Neutrophil (primary cell): ENCODE results near the gene RAB37.
A peak's percentile ranks its signal among the peaks of the same experiment; 100 is the strongest.

Experiments
- H3K27ac ChIP-seq: fragments of 200-600 bp; sonication (generic); 2 replicates; pipeline ENCODE4 v1.5.1; 2016; ENCODE audit warnings: mild to moderate bottlenecking, moderate library complexity
- H3K27me3 ChIP-seq: fragments of 200-600 bp; sonication (generic); 2 replicates; pipeline ENCODE4 v1.6.0; 2016; ENCODE audit warnings: mild to moderate bottlenecking
- H3K36me3 ChIP-seq: fragments of 200-600 bp; sonication (generic); 2 replicates; pipeline ENCODE4 v1.5.1; 2017
- H3K4me1 ChIP-seq, 2 experiments: fragments of 200-600 bp in 1 of 2; sonication (generic) in 1 of 2; 1 replicate in 1 of 2; 2 replicates in 1 of 2; pipeline versions ENCODE4 v1.5.1 to v1.6.1; 2013 to 2016; ENCODE audit warnings: low read depth in 1 of 2, low read length in 1 of 2, mild to moderate bottlenecking in 1 of 2, moderate library complexity in 1 of 2; ENCODE audit not compliant: control insufficient read depth in 1 of 2, insufficient read depth in 1 of 2
- H3K4me3 ChIP-seq, 2 experiments: fragments of 200-600 bp in 1 of 2; sonication (generic) in 1 of 2; 1 replicate in 1 of 2; 2 replicates in 1 of 2; pipeline ENCODE4 v1.5.1; 2013 to 2016; ENCODE audit warnings: low read depth in 1 of 2, low read length in 1 of 2, mild to moderate bottlenecking in 1 of 2, moderate library complexity in 1 of 2
- H3K9me3 ChIP-seq: fragments of 200-600 bp; sonication (generic); 2 replicates; pipeline ENCODE4 v1.5.1; 2016
- TF ChIP-seq, protein P1 (sequence below): fragments of 200-600 bp; sonication (generic); IDR thresholded peaks from 2 replicates; pipeline ENCODE4 v1.5.1; 2016; ENCODE audit warnings: antibody characterized with exemption

The RAB37 gene

DNA sequence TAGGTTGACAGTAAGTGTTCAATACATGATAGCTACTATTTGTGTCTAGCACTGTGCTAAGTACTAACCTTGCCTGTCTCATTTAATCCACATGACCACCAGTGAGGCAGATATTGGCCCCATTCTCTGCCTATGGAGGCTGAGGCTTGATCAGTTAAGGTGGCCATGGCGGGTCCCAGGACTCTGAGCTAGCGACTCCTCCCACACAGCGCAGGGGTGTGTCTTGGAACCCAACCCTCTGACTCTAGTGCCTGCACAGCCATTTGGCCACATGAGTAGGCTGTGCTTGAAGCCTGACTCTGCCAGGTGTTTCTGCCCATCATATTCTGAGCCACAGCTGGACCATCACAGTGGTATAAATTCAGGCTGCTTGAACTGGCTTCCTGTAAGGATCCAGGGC lies 17.8 kb downstream of the RAB37 start:
- H3K4me1 ChIP-seq = peaks cover 92 to 94% of the 10 kb centered on the region in 2 experiments
- no peak overlapping the region for H3K4me3 ChIP-seq

DNA sequence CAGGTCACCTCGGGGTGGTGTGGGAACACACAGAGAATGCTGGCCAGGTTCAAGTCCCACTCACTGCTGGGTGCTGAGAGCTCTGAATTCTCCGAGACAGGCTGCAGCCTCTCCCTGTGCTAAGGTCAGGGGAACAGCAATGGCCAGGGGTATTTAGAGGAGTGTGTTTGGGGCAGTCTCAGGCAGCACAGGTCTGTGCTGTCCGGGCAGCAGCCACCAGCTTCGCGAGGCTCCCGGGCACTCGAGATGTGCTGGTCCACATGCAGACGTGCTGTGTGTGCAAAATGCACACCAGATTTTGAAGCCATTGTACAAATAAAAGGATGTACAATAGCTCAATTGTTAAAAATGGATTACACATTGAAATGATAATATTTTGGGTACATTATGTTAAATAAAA lies 18.5 kb downstream of the RAB37 start:
- Histone ChIP-seq H3K4me1 (peaks cover 94 to 95% of the 10 kb centered on the region in 2 experiments), H3K27ac (no peak overlapping the region), H3K4me3 (no peak overlapping the region)

More for the DNA sequence above, 17.8 kb downstream of the RAB37 start:
- TF ChIP-seq, protein P1, sequence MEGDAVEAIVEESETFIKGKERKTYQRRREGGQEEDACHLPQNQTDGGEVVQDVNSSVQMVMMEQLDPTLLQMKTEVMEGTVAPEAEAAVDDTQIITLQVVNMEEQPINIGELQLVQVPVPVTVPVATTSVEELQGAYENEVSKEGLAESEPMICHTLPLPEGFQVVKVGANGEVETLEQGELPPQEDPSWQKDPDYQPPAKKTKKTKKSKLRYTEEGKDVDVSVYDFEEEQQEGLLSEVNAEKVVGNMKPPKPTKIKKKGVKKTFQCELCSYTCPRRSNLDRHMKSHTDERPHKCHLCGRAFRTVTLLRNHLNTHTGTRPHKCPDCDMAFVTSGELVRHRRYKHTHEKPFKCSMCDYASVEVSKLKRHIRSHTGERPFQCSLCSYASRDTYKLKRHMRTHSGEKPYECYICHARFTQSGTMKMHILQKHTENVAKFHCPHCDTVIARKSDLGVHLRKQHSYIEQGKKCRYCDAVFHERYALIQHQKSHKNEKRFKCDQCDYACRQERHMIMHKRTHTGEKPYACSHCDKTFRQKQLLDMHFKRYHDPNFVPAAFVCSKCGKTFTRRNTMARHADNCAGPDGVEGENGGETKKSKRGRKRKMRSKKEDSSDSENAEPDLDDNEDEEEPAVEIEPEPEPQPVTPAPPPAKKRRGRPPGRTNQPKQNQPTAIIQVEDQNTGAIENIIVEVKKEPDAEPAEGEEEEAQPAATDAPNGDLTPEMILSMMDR = no peak
- Histone ChIP-seq H3K27ac (peak overlapping the region; percentile 10), H3K9me3 (no peaks in the 10 kb centered on the region), H3K27me3 (no peaks in the 10 kb centered on the region), H3K36me3 (peaks cover 11% of the 10 kb centered on the region)

DNA sequence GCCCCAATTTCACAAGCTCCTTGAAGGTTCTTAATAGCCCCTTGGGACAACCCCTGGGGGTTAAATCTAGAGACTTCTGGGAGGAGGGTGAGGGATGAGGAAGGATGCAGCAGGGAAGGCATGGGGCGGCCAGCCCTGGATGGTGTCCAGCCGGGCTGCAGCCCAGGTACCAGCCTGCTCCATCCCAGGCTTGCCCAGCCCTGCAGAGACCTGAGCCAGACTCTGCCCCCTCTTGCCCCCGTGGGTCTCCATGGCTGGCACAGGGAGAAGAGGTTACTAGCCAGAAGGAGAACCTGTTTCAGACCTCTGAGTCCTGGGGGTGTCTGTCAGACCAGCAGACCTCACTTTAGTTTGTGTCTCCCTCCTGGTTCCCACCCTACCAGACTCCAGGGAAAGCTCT lies 19.8 kb downstream of the RAB37 start:
- Histone ChIP-seq H3K27ac (peak overlapping the region; percentile 73), H3K4me3 (peak overlapping the region in 1 of 2 experiments; percentile 55), H3K4me1 (peaks cover 91 to 94% of the 10 kb centered on the region in 2 experiments), H3K27me3 (no peaks in the 10 kb centered on the region), H3K9me3 (no peaks in the 10 kb centered on the region), H3K36me3 (peaks cover 15% of the 10 kb centered on the region)
- TF ChIP-seq, protein P1 = no peak

More for the DNA sequence above, 18.5 kb downstream of the RAB37 start:
- Histone ChIP-seq H3K27me3 (no peaks in the 10 kb centered on the region), H3K9me3 (no peaks in the 10 kb centered on the region), H3K36me3 (peaks cover 11% of the 10 kb centered on the region)
- TF ChIP-seq, protein P1 = no peak

DNA sequence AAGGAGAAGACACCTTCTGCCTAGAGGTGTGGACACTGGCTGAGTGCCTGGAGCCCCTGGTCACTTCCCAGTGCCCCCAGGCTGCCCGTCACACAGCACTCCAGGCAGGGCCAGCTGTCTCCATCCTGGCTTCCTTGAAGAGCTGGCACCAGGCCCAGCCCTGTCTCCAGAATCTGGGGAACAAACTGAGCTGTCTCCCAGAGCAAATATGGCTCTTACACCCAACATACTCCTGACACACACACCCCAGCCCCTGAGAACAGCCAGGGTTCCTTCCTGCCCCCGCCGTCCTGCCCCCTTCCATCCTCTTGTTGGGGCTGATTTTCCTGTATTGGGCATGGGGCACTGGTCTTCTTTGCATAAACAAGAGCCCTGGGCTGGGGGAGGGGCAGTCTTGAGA lies 20.4 kb downstream of the RAB37 start:
- TF ChIP-seq, protein P1 = no peak
- Histone ChIP-seq H3K27ac (peak overlapping the region; percentile 73), H3K27me3 (no peaks in the 10 kb centered on the region), H3K9me3 (no peaks in the 10 kb centered on the region), H3K4me1 (peaks cover 89 to 92% of the 10 kb centered on the region in 2 experiments), H3K36me3 (peaks cover 20% of the 10 kb centered on the region), H3K4me3 (peak overlapping the region; percentile 4 to 55)

DNA sequence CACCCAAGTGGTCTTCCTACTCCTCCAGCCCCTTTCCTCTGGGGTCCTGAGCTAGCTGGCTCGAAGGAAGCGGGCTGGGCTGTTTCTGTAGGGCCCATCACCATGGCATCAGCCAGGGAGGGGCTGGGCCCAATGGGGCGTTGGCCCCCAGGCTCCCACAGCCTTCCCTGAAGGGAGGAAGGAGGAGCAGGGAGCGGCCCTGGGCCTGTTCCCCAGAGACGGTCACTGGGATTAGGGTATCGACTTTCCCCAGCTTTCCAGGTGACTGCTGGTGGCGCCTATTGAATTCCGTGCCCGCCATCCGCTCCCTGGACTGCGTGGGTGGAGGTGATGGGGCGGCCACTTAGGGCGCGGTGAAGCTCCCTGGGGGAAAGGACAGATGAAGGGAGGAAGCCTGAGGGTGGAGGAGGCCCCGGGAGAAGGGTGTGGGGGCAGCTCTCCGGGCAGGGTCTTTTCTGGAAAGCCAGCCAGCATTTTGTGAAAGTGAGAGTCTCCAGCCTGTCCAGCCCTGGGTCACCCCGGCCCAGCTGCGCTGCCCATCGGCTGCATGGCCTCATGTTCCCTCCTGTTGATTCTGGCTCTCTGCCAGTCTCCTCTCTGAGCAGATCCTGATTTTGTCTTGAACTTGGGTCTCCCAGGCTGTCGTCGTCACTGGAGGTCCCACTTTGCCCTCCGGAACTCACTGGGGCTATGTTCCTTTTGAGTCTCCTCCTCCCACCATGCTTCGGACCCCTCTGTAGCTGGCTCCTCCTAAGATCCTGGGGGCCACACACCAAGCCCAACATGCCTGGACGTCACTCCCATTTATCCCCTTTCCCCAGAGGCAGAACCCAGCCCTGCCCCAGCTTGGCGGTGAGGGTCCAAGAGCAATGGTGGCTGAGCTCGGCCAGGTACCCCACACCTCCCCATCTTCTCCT lies 21.1 kb downstream of the RAB37 start:
- TF ChIP-seq, protein P1 = no peak
- peak overlapping the region; percentile 39 to 55 for H3K4me3 ChIP-seq

More for the DNA sequence above, 21.1 kb downstream of the RAB37 start:
- Histone ChIP-seq H3K4me1 (peaks cover 87 to 92% of the 10 kb centered on the region in 2 experiments), H3K27ac (peak overlapping the region; percentile 73), H3K9me3 (no peaks in the 10 kb centered on the region), H3K36me3 (peaks cover 27% of the 10 kb centered on the region), H3K27me3 (no peaks in the 10 kb centered on the region)
